Caco-2 (cell line): ENCODE data around the gene MRPL43. TPM values are rescaled to one million over a fixed set of nuclear protein-coding genes. Genes with fewer than 3 reads are reported as not detected.
A peak's percentile ranks its signal among the peaks of the same experiment; 100 is the strongest.

ENCODE experiments used
- BruUV-seq: library from RNA; stranded (reverse); fragments of 400-500 nt; replicated peaks from 2 replicates; lab custom pipeline; 2021; lab: Mats Ljungman, UMichigan
- CTCF ChIA-PET: fragments of 300-600 bp; sonication (Branson Sonifier 250); formaldehyde crosslinking; loops from one replicate; lab custom pipeline; 2022; ENCODE audit warnings: antibody characterized with exemption; lab: Charles Lee
- POLR2A ChIA-PET: fragments of 300-600 bp; sonication (Branson Sonifier 250); formaldehyde crosslinking; loops from one replicate; lab custom pipeline; 2022; ENCODE audit warnings: antibody characterized with exemption; lab: Charles Lee
- DNase-seq, 2 experiments: peaks; one replicate each; pipeline versions ENCODE4 v3.0.0 to v3.0.0-alpha.2; 2020 to 2022
- H3K27me3 ChIP-seq: replicated peaks from 2 replicates; pipeline ENCODE4 v1.6.0; 2011; ENCODE audit warnings: low read length; ENCODE audit not compliant: control insufficient read depth, insufficient read depth
- H3K36me3 ChIP-seq: 2 replicates; pipeline ENCODE4 v1.5.1; 2011; ENCODE audit warnings: low read length; ENCODE audit not compliant: control insufficient read depth, insufficient read depth
- H3K4me1 ChIP-seq: fragments of 250-450 bp; sonication (Bioruptor Pico); 2 replicates; pipeline ENCODE4 v1.5.1; 2020; ENCODE audit warnings: mild to moderate bottlenecking
- H3K4me3 ChIP-seq: 2 replicates; pipeline ENCODE4 v1.5.1; 2011; ENCODE audit warnings: low read depth, mild to moderate bottlenecking, control low read depth, low read length
- H3K9me3 ChIP-seq: fragments of 250-450 bp; sonication (Bioruptor Pico); 2 replicates; pipeline ENCODE4 v1.5.1; 2020; ENCODE audit warnings: mild to moderate bottlenecking, moderate library complexity
- H3K27ac Mint-ChIP-seq: one replicate; pipeline ENCODE4 v1.8.0; 2022; ENCODE audit warnings: mixed read lengths; ENCODE audit not compliant: unreplicated experiment
- H3K27me3 Mint-ChIP-seq: one replicate; pipeline ENCODE4 v1.8.0; 2022; ENCODE audit warnings: mixed read lengths; ENCODE audit not compliant: insufficient read depth, unreplicated experiment
- H3K36me3 Mint-ChIP-seq: one replicate; pipeline ENCODE4 v1.8.0; 2022; ENCODE audit warnings: mild to moderate bottlenecking, mixed read lengths; ENCODE audit not compliant: insufficient read depth, unreplicated experiment
- H3K4me1 Mint-ChIP-seq: one replicate; pipeline ENCODE4 v1.8.0; 2022; ENCODE audit warnings: low read depth, mixed read lengths; ENCODE audit not compliant: unreplicated experiment
- H3K4me3 Mint-ChIP-seq: one replicate; pipeline ENCODE4 v1.8.0; 2022; ENCODE audit warnings: mild to moderate bottlenecking, moderate library complexity, mixed read lengths; ENCODE audit not compliant: unreplicated experiment
- H3K9me3 Mint-ChIP-seq: one replicate; pipeline ENCODE4 v1.8.0; 2022; ENCODE audit warnings: mixed read lengths; ENCODE audit not compliant: unreplicated experiment
- CTCF ChIP-seq, 2 experiments: fragments of 200-600 bp in 1 of 2; IDR thresholded peaks; 1 replicate in 1 of 2; 2 replicates in 1 of 2; pipeline versions ENCODE4 v1.5.1 to v1.8.0; 2011 to 2022; ENCODE audit warnings: antibody characterized with exemption in 1 of 2, control low read depth in 1 of 2, inconsistent platforms in 1 of 2, low read depth in 1 of 2, low read length in 1 of 2, mild to moderate bottlenecking in 1 of 2, moderate library complexity in 1 of 2; ENCODE audit not compliant: insufficient read depth in 1 of 2, severe bottlenecking in 1 of 2, unreplicated experiment in 1 of 2
- intact Hi-C: fragments of 100-400 bp; cut with micrococcal nuclease; formaldehyde crosslinking; loops from one replicate; pipeline ENCODE4 v1.10.0; 2022; ENCODE audit not compliant: unreplicated experiment
- total RNA-seq: library from RNA; stranded (reverse); gene quantifications from 2 replicates; pipeline ENCODE4 v1.2.3, GENCODE V29; 2022

MRPL43 gene
- total RNA-seq, 1 experiment from 2014 or later = 82.1 TPM

- POLR2A ChIA-PET = no interaction called here
- Histone ChIP-seq H3K4me3 (no peak overlapping the region), H3K4me1 (peaks cover 12% of the 10 kb centered on the region), H3K36me3 (peaks cover 1% of the 10 kb centered on the region), H3K27me3 (no peaks in the 10 kb centered on the region), H3K9me3 (no peaks in the 10 kb centered on the region)
- Mint-ChIP-seq H3K4me1 (peaks cover 12% of the 10 kb centered on the region), H3K4me3 (no peak overlapping the region), H3K27me3 (no peaks in the 10 kb centered on the region), H3K9me3 (no peaks in the 10 kb centered on the region), H3K36me3 (peaks cover 55% of the 10 kb centered on the region), H3K27ac (peak overlapping the region; percentile 43)
- TSS peak; percentile 53 for BruUV-seq
- intact Hi-C loops = no loop called here
- peak in 1 of 2 experiments; percentile 57 for DNase-seq
- TF ChIP-seq CTCF (IDR thresholded peaks at IDR 0.05; ENCODE audit: insufficient read depth in 1 of 2, low read depth in 1 of 2, low read length in 1 of 2, severe bottlenecking in 1 of 2, unreplicated experiment in 1 of 2) = peak; percentile 59 to 77
- CTCF ChIA-PET = interaction anchor here (0.5 to 7.1 kb wide), 4 partner anchors 21 to 120 kb away, joined by 3 to 58 read pairs (median 4); partner anchors contain the start of genes PDZD7 and SFXN3
Measured at GRCh38 chr10:100993986-100994708, 6.8 kb upstream of the MRPL43 start.

DNA sequence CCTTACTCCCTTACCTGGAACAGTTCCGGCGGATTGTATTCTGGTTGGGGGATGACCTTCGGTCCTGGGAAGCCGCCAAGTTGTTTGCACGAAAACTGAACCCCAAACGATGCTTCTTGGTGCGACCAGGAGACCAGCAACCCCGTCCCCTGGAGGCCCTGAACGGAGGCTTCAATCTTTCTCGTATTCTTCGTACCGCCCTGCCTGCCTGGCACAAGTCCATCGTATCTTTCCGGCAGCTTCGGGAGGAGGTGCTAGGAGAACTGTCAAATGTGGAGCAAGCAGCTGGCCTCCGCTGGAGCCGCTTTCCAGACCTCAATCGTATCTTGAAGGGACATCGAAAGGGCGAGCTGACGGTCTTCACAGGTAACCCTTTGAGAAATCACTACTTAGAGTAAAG lies 1.8 kb upstream of the MRPL43 start:
- Histone ChIP-seq H3K27me3 (no peaks in the 10 kb centered on the region), H3K36me3 (no peaks in the 10 kb centered on the region; the same call in none of the 2 replicates), H3K4me1 (peaks cover 4% of the 10 kb centered on the region), H3K4me3 (no peak overlapping the region), H3K9me3 (no peaks in the 10 kb centered on the region)
- H3K36me3 Mint-ChIP-seq = peaks cover 60% of the 10 kb centered on the region
- H3K4me1 Mint-ChIP-seq = peaks cover 16% of the 10 kb centered on the region
- TF ChIP-seq CTCF (IDR thresholded peaks at IDR 0.05; ENCODE audit: insufficient read depth in 1 of 2, low read depth in 1 of 2, low read length in 1 of 2, severe bottlenecking in 1 of 2, unreplicated experiment in 1 of 2) = no peak
- no peak overlapping the region for H3K27ac Mint-ChIP-seq
- DNase-seq = no peak
- intact Hi-C loops = no loop called here
- no TSS peak for BruUV-seq
- H3K4me3 Mint-ChIP-seq = no peak overlapping the region
- no peaks in the 10 kb centered on the region for H3K9me3 Mint-ChIP-seq
- CTCF ChIA-PET = interaction anchor here (1.3 kb wide), 1 partner anchor 8 kb away, joined by 6 read pairs; no protein-coding TSS in a partner anchor
- H3K27me3 Mint-ChIP-seq = no peaks in the 10 kb centered on the region
- POLR2A ChIA-PET = no interaction called here

GRCh38 chr10:100988166-100988565 lies 869 bp upstream of the MRPL43 start:
- intact Hi-C loops = no loop called here
- no peak for DNase-seq
- Mint-ChIP-seq H3K36me3 (peaks cover 56% of the 10 kb centered on the region), H3K27me3 (no peaks in the 10 kb centered on the region), H3K4me3 (peak overlapping the region; percentile 100), H3K4me1 (peaks cover 10% of the 10 kb centered on the region), H3K9me3 (no peaks in the 10 kb centered on the region), H3K27ac (peak overlapping the region; percentile 89)
- Histone ChIP-seq H3K36me3 (peaks cover 2% of the 10 kb centered on the region), H3K27me3 (no peaks in the 10 kb centered on the region), H3K4me3 (peak overlapping the region; percentile 44), H3K4me1 (peaks cover 4% of the 10 kb centered on the region), H3K9me3 (no peaks in the 10 kb centered on the region)
- no peak for TF ChIP-seq CTCF (IDR thresholded peaks at IDR 0.05; ENCODE audit: insufficient read depth in 1 of 2, low read depth in 1 of 2, low read length in 1 of 2, severe bottlenecking in 1 of 2, unreplicated experiment in 1 of 2)
- CTCF ChIA-PET = interaction anchor here (0.5 to 1.3 kb wide), 2 partner anchors 9 to 53 kb away, joined by 4 to 6 read pairs; no protein-coding TSS in a partner anchor
- no TSS peak for BruUV-seq
- POLR2A ChIA-PET = no interaction called here
